Erythroblast (primary cell): ENCODE measurements around the gene EXOC6B.
A peak's percentile ranks its signal among the peaks of the same experiment; 100 is the strongest.

Source experiments
- DNase-seq, 2 experiments: peaks; one replicate each; lab custom pipeline; 2025; lab: John Stamatoyannopoulos, UW
- GATA1 ChIP-seq: IDR thresholded peaks from 2 replicates; pipeline ENCODE4 v1.6.1; 2011; ENCODE audit warnings: low read depth, mild to moderate bottlenecking, control low read depth, low read length, moderate library complexity
- POLR2A ChIP-seq: IDR thresholded peaks from 2 replicates; pipeline ENCODE4 v1.6.1; 2011; ENCODE audit warnings: mild to moderate bottlenecking, low read length

EXOC6B gene

GRCh38 chr2:72789241-72789640 is 36.6 kb downstream of the EXOC6B start:
- DNase-seq: no peak
- TF ChIP-seq POLR2A (no peak), GATA1 (no peak)

GRCh38 chr2:72788756-72789155 is 37.1 kb downstream of the EXOC6B start:
- no peak for DNase-seq
- TF ChIP-seq GATA1: no peak
- TF ChIP-seq POLR2A: no peak

- no peak for DNase-seq
- TF ChIP-seq GATA1 (no peak), POLR2A (no peak)
These were observed 40.3 kb downstream of the EXOC6B start for GRCh38 chr2:72785517-72785916.

DNA sequence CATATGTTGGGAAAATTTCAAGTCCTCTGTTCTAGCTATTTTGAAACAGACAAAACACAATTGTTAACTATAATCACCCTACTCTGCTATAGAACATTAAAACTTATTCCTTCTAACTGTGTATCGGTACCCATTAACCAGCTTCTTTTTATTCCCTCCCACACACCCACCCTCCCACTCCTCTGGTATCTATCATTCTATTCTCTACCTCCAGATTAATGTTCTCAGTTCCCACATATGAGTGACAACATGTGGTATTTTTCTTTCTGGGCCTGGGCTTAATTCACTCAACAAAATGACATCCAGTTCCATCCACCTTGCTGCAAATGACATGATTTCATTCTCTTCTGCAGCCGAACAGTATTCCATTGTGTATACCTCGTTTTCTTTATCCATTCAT is 43.3 kb downstream of the EXOC6B start:
- no peak for DNase-seq
- TF ChIP-seq POLR2A (no peak), GATA1 (no peak)

DNA sequence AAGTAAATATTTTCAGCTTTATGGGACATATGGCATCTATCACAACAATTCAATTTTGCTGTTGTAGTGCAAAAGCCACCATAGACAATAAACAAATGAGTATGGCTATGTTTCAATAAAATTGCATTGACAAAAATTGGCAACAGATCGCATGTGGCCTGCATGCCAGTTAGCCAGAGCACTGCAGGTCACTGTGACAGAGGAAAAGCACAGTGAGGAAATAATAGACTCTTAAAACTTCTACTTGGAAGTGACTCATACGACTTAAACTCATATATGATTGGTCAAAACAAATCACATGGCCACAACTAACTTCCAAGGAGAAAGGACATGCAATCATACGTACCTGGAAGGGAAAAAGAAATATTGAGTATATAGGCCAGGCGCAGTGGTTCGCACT is 44.4 kb downstream of the EXOC6B start:
- no peak for DNase-seq
- TF ChIP-seq POLR2A (no peak), GATA1 (no peak)

GRCh38 chr2:72780477-72780876 is 45.4 kb downstream of the EXOC6B start:
- peak; percentile 1 to 12 for DNase-seq
- TF ChIP-seq POLR2A (no peak), GATA1 (no peak)

- no peak for TF ChIP-seq POLR2A
- TF ChIP-seq GATA1: no peak
- no peak for DNase-seq
These were observed 46.3 kb downstream of the EXOC6B start for GRCh38 chr2:72779495-72779894.

DNA sequence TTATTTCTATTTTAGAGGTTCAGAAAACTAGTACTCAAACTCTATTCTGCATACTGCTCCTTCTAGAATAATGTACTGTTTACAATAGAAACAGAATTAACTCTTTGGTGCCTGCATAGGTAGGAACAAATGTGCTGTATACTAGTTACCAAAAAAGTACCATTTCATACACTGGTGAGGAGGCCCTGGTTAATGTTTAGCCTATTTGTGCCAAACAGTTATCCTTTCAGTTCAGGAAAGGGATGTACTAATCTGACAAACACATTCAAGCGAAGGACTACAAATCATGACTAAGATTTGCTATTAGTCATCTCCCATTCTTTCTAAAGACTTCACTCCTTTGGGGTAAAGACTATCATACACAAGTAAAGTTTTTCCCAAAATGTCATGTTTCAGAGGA is 47.4 kb downstream of the EXOC6B start:
- no peak for DNase-seq

GRCh38 chr2:72770879-72771461 is 54.9 kb downstream of the EXOC6B start:
- no peak for TF ChIP-seq GATA1
- TF ChIP-seq POLR2A: no peak
- DNase-seq: peak; percentile 72 to 87

More for the DNA sequence above, 47.4 kb downstream of the EXOC6B start:
- TF ChIP-seq POLR2A (no peak), GATA1 (no peak)

GRCh38 chr2:72765997-72766609 is 59.7 kb downstream of the EXOC6B start:
- no peak for TF ChIP-seq GATA1
- no peak for TF ChIP-seq POLR2A
- DNase-seq: no peak

- no peak for DNase-seq
- TF ChIP-seq POLR2A: no peak
- TF ChIP-seq GATA1: no peak
These were observed 63.6 kb downstream of the EXOC6B start for GRCh38 chr2:72762276-72762675.

- TF ChIP-seq GATA1 (no peak), POLR2A (no peak)
- no peak for DNase-seq
These were observed 66.1 kb downstream of the EXOC6B start for GRCh38 chr2:72759755-72760154.

- TF ChIP-seq GATA1 (no peak), POLR2A (no peak)
- peak; percentile 51 to 83 for DNase-seq
These were observed 68.6 kb downstream of the EXOC6B start for GRCh38 chr2:72757177-72757775.

GRCh38 chr2:72755647-72756423 is 70.0 kb downstream of the EXOC6B start:
- no peak for DNase-seq
- no peak for TF ChIP-seq POLR2A
- no peak for TF ChIP-seq GATA1
